Smooth muscle cell (in vitro differentiated cells): Measurements from ENCODE around the gene ARHGEF4. TPM values are rescaled to one million over a fixed set of nuclear protein-coding genes. Genes with fewer than 3 reads are reported as not detected.

Source experiments
- DNase-seq: peaks from one replicate; lab custom pipeline; 2025; ENCODE audit not compliant: unreplicated experiment; lab: John Stamatoyannopoulos, UW
- H2AFZ ChIP-seq: fragments of 200-600 bp; sonication (generic); 2 replicates; pipeline ENCODE4 v1.6.0; 2016; ENCODE audit warnings: antibody characterized with exemption, low read depth, mild to moderate bottlenecking
- H3F3A ChIP-seq: fragments of 200-600 bp; sonication (generic); 2 replicates; pipeline ENCODE4 v1.6.0; 2017; ENCODE audit warnings: antibody characterized with exemption, low read depth
- H3K27ac ChIP-seq: fragments of 200-600 bp; sonication (generic); 2 replicates; pipeline ENCODE4 v1.5.1; 2016; ENCODE audit warnings: low read depth, mild to moderate bottlenecking
- H3K27me3 ChIP-seq: fragments of 200-600 bp; sonication (generic); 2 replicates; pipeline ENCODE4 v1.6.1; 2016; ENCODE audit warnings: low read depth, mild to moderate bottlenecking
- H3K36me3 ChIP-seq: fragments of 200-600 bp; sonication (generic); 2 replicates; pipeline ENCODE4 v1.5.1; 2016; ENCODE audit warnings: low read depth
- H3K4me1 ChIP-seq: fragments of 200-600 bp; sonication (generic); 2 replicates; pipeline ENCODE4 v1.5.1; 2016; ENCODE audit warnings: low read depth
- H3K4me2 ChIP-seq: fragments of 200-600 bp; sonication (generic); 2 replicates; pipeline ENCODE4 v1.6.0; 2016; ENCODE audit warnings: mild to moderate bottlenecking
- H3K4me3 ChIP-seq: fragments of 200-600 bp; sonication (generic); 2 replicates; pipeline ENCODE4 v1.5.1; 2016; ENCODE audit warnings: mild to moderate bottlenecking
- H3K79me2 ChIP-seq: fragments of 200-600 bp; sonication (generic); 2 replicates; pipeline ENCODE4 v1.6.0; 2016; ENCODE audit warnings: low read depth, mild to moderate bottlenecking
- H3K9ac ChIP-seq: fragments of 200-600 bp; sonication (generic); 2 replicates; pipeline ENCODE4 v1.6.0; 2016; ENCODE audit warnings: low read depth
- H3K9me3 ChIP-seq: fragments of 200-600 bp; sonication (generic); replicated peaks from 2 replicates; pipeline ENCODE4 v1.5.1; 2016; ENCODE audit warnings: low read depth
- H4K20me1 ChIP-seq: fragments of 200-600 bp; sonication (generic); 2 replicates; pipeline ENCODE4 v1.6.0; 2016; ENCODE audit warnings: low read depth
- CTCF ChIP-seq: fragments of 200-600 bp; sonication (generic); IDR thresholded peaks from 2 replicates; pipeline ENCODE4 v1.5.1; 2017; ENCODE audit warnings: borderline replicate concordance, mild to moderate bottlenecking, antibody characterized with exemption; ENCODE audit not compliant: insufficient read depth, poor library complexity, severe bottlenecking
- WGBS: methylation state at CpG from one replicate; pipeline ENCODE4 v1.1.7; 2016; ENCODE audit warnings: low lambda C conversion rate; 5-methylcytosine and 5-hydroxymethylcytosine counted together
- polyA plus RNA-seq: library from polyadenylated mRNA; unstranded; fragments of >200 nt; fragmentation: Nextera tagmentation; extraction: Ambion mirVana; gene quantifications from 2 replicates; pipeline ENCODE4 v1.2.1, GENCODE V29; 2016
- total RNA-seq: library from RNA; depleted of rRNA; stranded (reverse); fragments of >200 nt; gene quantifications from 2 replicates; pipeline ENCODE4 v1.2.3, GENCODE V29; 2014

Gene ARHGEF4
- total and polyA plus RNA-seq, 2 experiments from 2014 or later, result 14.9 to 16.0 TPM

- H2AFZ ChIP-seq, result no peak overlapping the region
- no peak overlapping the region for H3K4me3 ChIP-seq
- TF ChIP-seq CTCF, result no peak
- no peaks in the 10 kb centered on the region for H3K9me3 ChIP-seq
- no peak overlapping the region for H3K4me2 ChIP-seq
- no peak overlapping the region for H3K27ac ChIP-seq
- no peaks in the 10 kb centered on the region for H3F3A ChIP-seq
- no peak overlapping the region for H3K9ac ChIP-seq
- H3K4me1 ChIP-seq, result no peaks in the 10 kb centered on the region
- 96% methylated on average over 18 of the region's 18 CpGs for WGBS
- no peak for DNase-seq
- no peaks in the 10 kb centered on the region for H3K27me3 ChIP-seq
- no peaks in the 10 kb centered on the region for H3K36me3 ChIP-seq
- H4K20me1 ChIP-seq, result peaks cover 19% of the 10 kb centered on the region
- no peaks in the 10 kb centered on the region for H3K79me2 ChIP-seq
Measured at GRCh38 chr2:131043199-131044074, 206.7 kb downstream of the ARHGEF4 start.

GRCh38 chr2:131044075-131044756 lies 207.5 kb downstream of the ARHGEF4 start:
- Histone ChIP-seq H3K79me2 (no peaks in the 10 kb centered on the region), H2AFZ (no peak overlapping the region), H3K9me3 (no peaks in the 10 kb centered on the region), H3K36me3 (no peaks in the 10 kb centered on the region), H3K27ac (no peak overlapping the region), H3F3A (no peaks in the 10 kb centered on the region), H3K27me3 (no peaks in the 10 kb centered on the region), H3K4me3 (no peak overlapping the region), H3K9ac (no peak overlapping the region), H4K20me1 (peaks cover 26% of the 10 kb centered on the region), H3K4me1 (no peaks in the 10 kb centered on the region), H3K4me2 (no peak overlapping the region)
- no peak for TF ChIP-seq CTCF
- WGBS, result 96% methylated on average over 14 of the region's 24 CpGs
- no peak for DNase-seq

- H3K9me3 ChIP-seq, result no peaks in the 10 kb centered on the region
- no peaks in the 10 kb centered on the region for H3K4me1 ChIP-seq
- peaks cover 32% of the 10 kb centered on the region for H4K20me1 ChIP-seq
- no peak overlapping the region for H3K9ac ChIP-seq
- H2AFZ ChIP-seq, result no peak overlapping the region
- no peak for TF ChIP-seq CTCF
- DNase-seq, result no peak
- H3K79me2 ChIP-seq, result no peaks in the 10 kb centered on the region
- H3F3A ChIP-seq, result no peaks in the 10 kb centered on the region
- no peak overlapping the region for H3K4me3 ChIP-seq
- H3K27ac ChIP-seq, result no peak overlapping the region
- H3K36me3 ChIP-seq, result peaks cover 2% of the 10 kb centered on the region
- WGBS, result 98% methylated on average over 11 of the region's 11 CpGs
- H3K27me3 ChIP-seq, result no peaks in the 10 kb centered on the region
- H3K4me2 ChIP-seq, result no peak overlapping the region
Measured at GRCh38 chr2:131044757-131045150, 208.0 kb downstream of the ARHGEF4 start.
